Testis (tissue), 2 donors: Measurements from ENCODE around the gene HYCC1.
"Not testable (repeated sequence)": the region's sequence is repeated elsewhere in the genome, so short reads cannot be mapped to it uniquely, and the experiment has no call there.

ENCODE experiments used
- CTCF ChIP-seq, 3 experiments: fragments of 450-650 bp in 2 of 3; fragments of 200-600 bp in 1 of 3; sonication (generic) in 1 of 3; IDR thresholded peaks; one replicate each; pipeline ENCODE4 v1.5.1; 2016 to 2019; ENCODE audit warnings: antibody characterized with exemption in 3 of 3, mild to moderate bottlenecking in 2 of 3, moderate library complexity in 1 of 3
- POLR2A ChIP-seq: fragments of 450-650 bp; IDR thresholded peaks from one replicate; pipeline ENCODE4 v1.6.1; 2017; ENCODE audit warnings: antibody characterized with exemption, mild to moderate bottlenecking, moderate library complexity

GRCh38 chr7:23051124-23051485 lies 37.2 kb upstream of the HYCC1 start:
- TF ChIP-seq CTCF (IDR thresholded peaks at IDR 0.05); POLR2A: not testable (repeated sequence)
